Myocyte (in vitro differentiated cells): ENCODE results near the gene AK3. TPM values are rescaled to one million over a fixed set of nuclear protein-coding genes. Genes with fewer than 3 reads are reported as not detected.
"Not testable (repeated sequence)": the region's sequence is repeated elsewhere in the genome, so short reads cannot be mapped to it uniquely, and the experiment has no call there.

Source experiments
- DNase-seq: peaks from one replicate; pipeline ENCODE4 v3.0.0-alpha.2; 2012; ENCODE audit warnings: low read depth
- polyA plus RNA-seq: library from polyadenylated mRNA; unstranded; fragments of >200 nt; gene quantifications from one replicate; pipeline ENCODE4 v1.2.1, GENCODE V29; 2012; ENCODE audit warnings: missing spikeins
- total RNA-seq: library from RNA; depleted of rRNA; stranded (reverse); fragments of >200 nt; gene quantifications from 2 replicates; pipeline ENCODE4 v1.2.3, GENCODE V29; 2014

AK3 gene
- 116 and 134 TPM in 2 replicates for total RNA-seq
- 47.0 TPM for polyA plus RNA-seq

DNA sequence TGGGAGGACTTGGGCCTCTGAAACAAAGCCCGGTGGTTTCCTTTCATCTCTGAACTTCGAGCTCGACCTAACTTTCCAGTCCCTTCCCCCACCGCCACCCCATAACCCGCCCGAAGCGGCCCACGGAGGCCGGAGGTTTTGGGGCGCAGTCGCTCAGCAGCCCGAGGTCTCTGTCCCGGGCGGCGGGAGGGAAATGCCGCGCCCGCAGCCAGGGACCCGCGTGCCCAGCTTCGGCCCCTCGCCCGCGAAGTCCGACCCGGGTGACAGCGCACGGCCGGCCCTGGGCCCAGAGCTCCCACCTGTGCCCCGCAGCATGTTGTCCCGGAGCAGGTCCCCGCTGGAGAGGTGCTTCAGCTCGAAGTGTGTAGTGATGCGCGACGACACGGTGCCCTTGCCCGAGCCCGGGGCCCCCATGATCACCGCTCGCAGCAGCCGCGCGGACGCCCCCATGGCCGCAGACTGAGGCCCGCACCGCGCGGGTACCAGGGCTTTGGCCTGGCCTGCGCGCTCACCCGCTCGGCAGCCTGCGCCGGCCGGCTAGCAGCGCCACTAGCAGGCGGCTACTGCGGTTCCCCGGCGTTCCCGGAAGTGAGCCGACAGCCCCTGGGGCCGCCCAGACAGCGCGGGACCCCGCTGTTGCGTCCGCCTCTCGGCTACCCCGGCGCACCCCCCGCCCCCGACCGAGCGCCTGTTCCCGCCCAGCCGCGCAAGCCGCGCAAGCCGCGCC lies at the start of gene AK3:
Gene AK3 (minus strand): TSS at position 565 of the 727 bp plus-strand sequence. CDS start 115 bp downstream, at position 450.
- peak; percentile 85 for DNase-seq

DNA sequence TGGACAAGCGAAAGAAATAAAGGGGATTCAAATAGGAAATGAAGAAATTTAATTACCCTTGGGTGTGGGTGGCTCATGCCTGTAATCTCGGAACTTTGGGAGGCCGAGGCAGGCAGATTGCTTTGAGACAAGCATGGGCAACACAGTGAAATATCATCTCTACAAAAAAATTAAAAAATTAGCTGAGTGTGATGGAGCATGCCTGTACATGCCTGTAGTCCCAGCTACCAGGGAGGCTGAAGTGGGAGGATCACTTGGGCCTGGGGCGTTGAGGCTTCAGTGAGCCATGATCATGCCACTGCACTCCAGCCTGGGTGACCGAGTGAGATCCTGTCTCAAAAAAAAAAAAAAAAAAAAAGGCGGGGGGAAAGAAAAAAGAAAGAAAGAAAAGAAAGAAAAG lies 47.7 kb upstream of the AK3 start:
- no peak for DNase-seq

DNA sequence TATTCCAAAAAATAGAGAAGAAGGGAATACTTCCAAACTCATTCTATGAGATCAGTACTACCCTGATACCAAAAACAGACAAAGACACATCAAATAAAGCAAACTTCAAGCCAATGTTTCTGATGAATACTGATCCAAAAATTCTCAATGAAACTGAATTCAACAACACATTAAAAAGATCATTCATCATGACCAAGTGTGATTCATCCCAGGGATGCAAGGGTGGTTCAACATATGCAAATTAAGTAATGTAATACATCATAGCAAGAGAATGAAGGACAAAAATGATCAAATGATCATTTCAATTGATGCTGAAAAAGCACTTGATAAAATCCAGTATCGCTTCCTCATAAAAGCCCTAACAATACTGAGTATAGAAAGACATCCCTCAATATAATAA lies 46.9 kb upstream of the AK3 start:
- no peak for DNase-seq

DNA sequence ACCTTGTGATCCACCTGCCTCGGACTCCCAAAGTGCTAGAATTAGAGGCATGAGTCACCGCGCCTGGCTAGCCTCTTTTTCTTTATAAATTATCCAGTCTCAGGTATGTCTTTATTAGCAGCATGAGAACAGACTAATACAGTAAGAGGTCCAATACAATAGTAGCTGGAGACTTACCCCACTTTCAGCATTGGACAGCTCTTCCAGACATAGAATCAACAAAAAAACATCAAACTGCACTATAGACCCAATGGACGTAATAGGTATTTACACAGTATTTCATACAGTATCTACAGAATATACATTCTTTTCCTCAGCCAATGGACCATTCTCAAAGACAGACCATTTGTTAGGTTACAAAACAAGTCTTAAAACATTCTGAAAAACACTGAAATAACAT lies 45.6 kb upstream of the AK3 start:
- DNase-seq = no peak

DNA sequence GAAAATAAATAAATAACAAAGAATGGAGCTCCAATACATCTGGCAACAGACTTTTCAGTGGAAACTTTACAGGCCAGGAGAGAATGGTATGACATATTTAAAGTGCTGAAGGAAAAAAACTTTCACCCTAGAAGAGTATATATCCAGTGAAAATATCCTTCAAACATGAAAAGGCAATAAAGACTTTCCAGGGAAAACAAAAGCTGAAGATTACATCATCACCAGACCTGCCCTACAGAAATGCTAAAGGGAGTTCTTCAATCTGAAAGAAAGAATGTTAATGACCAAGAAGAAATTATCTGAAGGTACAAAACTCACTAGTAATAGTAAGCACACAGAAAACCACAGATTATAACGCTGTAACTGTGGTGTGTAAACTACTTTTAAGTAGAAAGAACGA lies 43.4 kb upstream of the AK3 start:
- no peak for DNase-seq

DNA sequence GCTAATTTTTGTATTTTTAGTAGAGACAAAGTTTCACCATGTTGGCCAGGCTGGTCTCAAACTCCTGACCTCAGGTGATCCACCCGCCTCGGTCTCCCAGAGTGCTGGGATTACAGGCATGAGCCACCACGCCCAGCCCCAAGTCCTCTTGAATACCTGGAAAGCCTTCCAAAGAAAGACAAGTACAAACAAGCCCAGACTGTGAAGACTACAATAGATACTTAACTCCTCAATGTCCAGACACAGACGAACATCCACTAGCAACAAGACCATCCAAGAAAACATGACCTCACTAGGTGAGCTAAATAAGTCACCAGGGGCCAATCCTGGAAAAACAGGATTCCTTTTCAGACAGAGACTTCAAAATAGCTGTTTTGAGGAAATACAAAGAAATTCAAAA lies 42.2 kb upstream of the AK3 start:
- DNase-seq = not testable (repeated sequence)

DNA sequence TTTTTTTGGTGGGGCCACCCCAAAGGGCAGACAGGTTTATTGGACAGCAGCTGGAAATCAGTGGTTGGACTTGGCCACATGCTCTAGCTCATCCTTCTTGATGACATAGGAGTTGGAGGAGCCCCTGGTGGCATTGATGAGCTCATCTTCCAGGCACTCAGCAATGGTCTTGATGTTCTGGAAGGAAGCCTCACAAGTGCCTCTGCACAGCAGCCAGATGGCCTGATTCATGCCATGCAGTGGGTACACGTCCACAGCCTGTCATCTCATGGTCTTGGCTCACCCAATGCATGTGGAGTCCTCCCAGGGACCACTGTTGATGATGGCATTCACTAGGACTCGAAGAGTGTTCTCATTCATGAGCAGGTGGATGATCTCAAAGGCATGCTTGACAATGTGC lies 40.4 kb upstream of the AK3 start:
- peak; percentile 49 for DNase-seq

DNA sequence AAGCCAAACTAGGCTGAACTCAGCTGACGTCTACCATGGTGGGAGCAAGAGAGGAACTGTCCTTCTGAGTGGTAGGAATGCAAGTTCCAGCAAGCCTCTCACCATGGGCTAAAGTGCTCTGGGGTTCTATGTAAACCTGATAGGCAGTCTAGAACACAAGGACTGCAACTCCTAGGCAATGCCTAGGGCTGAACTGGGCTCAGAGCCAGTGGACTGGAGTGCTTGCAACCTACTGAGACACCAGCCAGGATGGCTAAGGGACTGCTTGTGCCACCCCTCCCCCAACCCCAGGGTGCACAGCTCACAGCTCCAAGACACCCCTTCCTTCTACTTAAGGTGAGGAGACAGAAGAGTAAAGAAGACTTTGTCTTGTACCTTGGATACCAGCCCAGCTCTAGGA lies 39.6 kb upstream of the AK3 start:
- no peak for DNase-seq

DNA sequence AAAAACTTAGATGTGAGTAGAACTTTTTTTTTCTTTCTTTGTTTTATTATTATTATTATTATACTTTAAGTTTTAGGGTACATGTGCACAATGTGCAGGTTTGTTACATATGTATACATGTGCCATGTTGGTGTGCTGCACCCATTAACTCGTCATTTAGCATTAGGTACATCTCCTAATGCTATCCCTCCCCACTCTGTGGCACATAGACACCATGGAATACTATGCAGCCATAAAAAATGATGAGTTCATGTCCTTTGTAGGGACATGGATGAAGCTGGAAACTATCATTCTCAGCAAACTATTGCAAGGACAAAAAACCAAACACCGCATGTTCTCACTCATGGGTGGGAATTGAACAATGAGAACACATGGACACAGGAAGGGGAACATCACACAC lies 34.0 kb upstream of the AK3 start:
- DNase-seq = not testable (repeated sequence)

DNA sequence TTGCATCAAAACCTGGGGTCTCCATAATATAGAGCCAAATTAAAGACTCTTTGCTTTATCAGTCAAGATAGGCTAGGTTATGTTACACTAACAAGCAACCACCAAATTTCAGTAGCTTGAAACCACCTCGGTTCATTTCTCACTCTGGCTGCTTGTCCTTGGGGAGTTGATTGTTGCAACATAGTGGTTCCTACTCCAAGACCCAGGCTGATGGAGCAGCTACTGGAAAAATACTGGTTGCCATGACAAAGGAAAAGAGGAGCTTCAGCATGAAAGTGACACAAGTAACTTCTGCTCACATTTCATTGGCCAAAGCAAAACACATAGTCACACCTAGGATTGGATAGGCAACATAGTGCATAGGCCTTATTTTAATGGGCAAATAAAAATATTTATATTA lies 33.2 kb upstream of the AK3 start:
- peak; percentile 75 for DNase-seq

DNA sequence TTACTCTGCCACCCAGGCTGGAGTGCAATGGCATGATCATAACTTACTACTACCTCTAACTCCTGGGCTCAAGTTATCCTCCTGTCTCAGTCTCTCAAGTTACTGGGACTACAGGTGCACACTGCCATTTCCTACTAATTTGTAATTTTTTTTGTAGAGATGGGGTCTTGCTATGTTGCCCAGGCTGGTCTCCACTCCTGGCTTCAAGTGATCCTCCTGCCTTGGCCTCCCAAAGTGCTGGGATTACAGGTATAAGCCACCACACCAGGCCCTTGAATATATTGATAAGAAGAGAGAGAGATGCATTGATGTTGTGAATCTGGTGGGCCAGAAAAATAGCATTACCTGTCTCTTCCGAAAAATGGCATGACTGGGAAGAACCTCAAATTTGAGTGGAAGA lies 30.8 kb upstream of the AK3 start:
- DNase-seq = no peak

DNA sequence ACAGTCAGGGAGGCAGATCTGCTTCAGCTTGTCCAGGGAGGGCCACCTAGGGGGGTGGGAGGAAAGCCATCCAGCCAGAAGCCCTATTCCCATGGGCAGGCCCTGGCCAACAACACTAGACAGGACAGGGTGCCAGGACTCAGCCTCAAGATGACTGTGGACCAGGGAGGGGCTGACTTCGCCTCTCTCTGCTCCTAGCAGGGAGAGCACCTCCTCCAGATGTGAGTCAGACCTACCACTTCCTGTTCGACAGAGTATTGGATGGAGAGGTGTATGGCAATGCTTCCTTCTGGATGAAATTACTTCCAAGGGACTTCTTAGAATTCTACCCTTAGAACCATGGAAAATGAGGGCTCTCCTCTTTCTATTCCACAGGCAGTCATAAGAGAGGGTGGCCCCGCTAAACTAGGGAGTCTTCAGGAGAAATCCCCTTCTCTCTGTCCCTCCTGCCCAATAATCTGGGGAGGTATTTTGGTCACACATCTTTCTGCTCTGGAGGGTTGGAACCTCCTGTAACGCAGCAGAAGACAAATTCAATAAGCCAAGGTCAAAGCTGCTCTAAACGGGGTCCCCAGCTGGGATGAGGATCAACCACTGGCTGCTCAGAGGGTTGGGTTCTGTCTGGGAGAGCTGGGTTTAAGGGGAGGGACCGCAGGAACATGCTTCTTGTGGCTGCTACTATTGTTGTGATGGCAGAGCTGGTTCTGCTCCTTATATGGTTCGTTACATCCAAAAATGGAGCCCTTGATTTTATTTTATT lies 28.5 kb upstream of the AK3 start:
- DNase-seq = no peak

DNA sequence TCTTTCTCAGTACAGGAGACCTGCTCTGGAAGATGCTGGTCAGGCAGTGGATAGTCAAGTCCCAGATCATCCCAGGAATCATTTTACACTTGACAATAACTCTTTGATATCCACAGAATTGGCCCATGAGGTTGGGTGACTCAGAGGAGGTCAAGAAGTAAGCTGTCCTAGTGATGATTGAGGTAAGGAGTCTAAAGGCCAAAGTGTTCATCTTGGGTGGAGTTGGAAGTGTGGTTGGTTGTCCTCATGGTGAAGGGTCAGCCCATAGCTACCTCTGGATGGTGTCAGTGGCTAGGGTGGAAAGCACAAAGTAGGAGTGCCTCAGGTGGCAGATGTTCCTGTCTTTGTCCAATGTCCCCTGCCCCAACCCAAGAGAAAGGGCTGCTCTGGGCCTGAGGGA lies 27.7 kb upstream of the AK3 start:
- DNase-seq = no peak

DNA sequence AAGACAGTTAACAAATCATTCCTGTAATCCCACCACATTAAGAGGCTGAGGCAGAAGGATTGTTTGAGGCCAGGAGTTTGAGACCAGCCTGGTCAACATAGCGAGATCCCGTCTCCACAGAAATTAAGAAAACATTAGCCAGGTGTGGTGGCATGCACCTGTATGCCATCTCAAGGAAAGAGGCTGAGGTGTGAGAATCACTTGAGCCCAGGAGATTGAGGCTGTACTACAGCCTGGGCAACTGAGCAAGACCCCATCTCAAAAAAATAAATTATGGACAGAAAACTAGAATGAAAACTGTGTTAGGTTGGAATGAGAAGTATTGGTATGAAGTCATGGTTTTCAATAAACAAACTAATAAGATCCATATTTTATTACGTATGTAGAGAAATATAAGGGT lies 23.0 kb upstream of the AK3 start:
- no peak for DNase-seq

DNA sequence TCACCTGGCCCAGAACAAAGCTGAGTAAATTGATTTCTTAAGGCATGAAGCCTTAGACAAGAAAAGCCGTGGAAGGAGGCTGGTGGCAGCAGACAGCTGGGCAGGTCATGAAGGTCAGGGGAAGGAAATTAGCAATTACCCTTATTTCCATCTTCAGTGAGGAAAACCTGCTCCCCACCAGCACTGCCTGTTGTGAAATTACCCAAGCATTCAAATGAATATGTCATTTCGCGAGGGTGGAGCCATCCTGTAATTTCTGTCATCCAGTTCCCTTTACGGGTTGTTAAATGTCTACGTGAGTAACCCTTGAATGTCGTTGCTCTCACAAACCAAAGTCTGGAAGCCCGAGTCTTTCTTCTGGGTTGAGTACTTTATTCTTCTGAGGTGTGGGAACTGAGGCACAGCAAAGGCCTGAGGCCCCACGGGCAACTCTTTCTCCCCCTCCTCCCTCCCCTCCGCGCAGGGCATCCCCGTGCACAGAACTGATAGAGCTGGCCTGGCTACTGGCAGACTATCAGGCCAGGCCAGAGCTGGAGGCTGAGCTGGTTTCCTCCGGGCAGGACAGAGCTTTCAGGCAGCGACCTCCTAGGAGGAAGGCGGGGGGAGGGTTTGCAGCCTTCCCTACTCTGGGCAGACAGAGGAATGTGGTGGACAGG lies 22.0 kb upstream of the AK3 start:
- DNase-seq = no peak

DNA sequence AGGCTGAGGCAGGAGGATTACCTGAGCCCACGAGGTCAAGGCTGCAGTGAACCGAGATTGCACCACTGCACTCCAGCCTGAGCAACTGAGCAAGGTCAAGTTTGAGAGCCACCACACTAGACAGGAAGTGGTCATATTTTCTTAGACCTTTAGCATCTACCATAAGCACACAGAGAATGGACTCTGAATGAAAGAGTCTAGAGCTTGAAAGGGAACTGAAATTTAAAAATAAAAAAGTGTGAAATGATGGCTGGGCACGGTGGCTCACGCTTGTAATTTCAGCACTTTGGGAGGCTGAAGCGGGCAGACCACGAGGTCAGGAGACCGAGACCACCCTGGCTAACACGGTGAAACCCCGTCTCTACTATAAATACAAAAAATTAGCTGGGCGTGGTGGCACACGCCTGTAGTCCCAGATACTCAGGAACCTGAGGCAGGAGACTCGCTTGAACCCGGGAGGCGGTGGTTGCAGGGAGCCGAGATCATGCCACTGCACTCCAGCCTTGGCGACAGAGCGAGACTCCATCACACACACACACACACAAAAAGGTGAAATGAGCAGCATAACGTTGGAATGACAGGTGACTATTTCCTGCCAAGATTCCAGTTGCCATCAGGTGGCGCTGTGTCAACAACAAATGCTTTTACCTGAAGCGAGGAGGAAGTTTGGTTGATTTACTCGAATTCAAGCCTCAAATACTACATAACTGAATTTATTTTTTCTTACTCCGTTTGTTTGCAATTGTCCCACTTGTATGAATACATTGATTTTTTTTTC lies 21.3 kb upstream of the AK3 start:
- peak; percentile 66 for DNase-seq

DNA sequence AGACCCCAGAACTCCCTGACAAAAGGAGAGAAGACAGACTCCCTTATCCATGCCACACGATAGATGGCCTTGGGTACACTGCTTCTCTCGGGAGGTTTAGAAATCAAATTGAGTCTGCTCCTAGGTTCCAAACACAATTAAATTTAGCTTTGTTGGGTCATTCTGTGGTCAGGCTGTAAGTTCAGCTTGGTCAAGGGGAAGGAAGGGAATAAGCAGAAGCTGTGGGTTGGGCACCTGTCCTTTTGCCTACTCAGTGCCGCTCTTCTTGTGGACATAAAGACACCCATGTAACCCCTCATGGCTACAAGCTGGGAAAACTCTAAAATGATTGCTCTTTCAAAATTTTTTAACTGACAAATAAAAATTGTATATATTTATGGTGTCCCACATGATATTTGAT lies 19.1 kb upstream of the AK3 start:
- DNase-seq = peak; percentile 83

DNA sequence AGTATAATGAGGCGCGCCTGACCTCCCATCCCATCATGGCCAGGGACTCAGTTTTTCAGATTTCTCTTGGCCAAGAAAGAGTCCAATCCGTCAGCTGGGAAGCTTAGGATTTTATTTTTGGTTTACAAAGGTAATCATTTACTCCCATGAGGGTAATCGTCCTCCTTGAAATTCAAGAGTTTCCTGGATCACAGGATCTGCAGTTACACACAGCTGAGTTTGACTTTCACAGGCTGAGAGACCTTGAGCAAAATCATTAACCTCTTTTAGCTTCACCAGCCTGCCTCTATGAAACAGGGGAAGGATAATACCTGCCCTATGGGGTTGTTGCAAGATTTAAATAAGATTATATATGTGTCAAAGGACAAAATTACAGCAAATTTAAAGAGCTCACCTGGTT lies 15.4 kb upstream of the AK3 start:
- DNase-seq = no peak

DNA sequence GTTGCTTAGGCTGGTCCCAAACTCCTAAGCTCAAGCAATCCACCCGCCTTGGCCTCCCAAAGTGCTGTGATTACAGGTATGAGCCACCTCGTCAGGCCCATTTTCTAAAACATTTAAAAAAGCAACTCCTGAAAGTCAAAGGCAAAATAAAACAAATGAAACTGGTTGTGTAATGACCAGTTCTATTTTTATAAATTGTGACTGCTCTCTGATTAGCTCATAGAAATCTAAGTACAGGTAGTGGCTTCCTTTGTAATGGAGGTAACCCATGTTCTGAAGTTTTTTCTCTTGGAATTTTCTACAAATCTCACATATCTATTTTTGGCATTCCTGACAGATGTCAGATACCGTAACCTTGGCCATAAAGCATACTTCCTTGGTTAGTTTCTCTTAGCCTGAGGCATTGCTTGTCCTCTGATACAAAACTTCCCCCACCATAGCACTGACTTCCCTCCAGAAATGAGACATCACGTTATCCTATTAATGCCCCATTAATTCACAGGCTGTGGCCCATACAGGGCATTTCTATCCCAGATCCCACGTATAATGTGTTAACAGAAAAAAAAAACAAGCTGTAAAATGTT lies 14.1 kb upstream of the AK3 start:
- no peak for DNase-seq

DNA sequence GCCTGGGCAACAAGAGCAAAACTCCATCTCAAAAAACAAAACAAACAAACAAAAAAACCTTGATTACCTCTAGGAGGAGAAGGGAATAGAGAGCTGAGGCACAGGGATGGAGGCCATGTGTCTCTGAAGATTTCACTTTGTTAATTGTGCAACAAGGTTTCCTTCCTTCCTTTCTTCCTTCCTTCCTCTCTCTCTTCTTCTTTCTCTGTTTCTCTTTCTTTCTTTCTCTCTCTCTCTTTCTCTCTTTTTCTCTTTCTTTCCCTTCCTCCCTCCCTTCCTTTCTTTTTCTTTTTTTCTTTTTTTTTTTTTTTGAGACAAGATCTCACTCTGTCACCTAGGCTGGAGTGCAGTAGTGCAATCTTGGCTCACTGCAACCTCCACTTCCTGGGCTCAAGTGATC lies 13.5 kb upstream of the AK3 start:
- DNase-seq = not testable (repeated sequence)

DNA sequence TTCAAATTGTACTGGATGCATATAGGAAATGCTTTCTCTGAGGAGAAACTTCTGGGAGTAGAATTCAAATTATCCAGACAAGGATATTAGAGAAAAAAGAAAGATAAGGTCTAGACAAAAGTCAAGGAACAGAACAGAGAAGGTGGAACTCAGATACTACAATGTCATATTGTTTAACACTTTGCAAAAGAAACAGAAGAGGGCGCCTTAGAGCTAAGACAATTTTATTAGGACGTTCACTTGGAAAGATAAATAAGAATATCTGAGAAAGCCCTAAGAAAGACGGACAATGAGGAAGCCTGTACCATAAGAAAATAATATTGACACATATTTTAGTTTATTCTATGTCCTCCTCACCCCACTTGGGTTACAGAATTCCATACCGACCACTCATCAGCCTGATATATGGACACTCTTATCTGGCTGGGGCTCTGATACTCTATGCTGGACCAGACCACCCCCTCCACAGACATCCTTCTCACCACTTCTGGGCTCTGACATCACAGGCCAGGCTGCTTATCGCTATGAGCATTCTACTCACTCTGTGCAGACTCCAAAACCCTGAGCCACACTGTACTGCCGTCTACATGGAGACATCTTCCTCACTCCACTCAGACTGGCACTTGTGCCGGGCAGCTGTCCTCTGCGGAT lies 9.1 kb upstream of the AK3 start:
- DNase-seq = peak; percentile 65
